Glomerular visceral epithelial cell (primary cell): Measurements from ENCODE around the gene SEC62.
A peak's percentile ranks its signal among the peaks of the same experiment; 100 is the strongest.

Experiments used
- DNase-seq: peaks from one replicate; pipeline ENCODE4 v3.0.0-alpha.2; 2016; ENCODE audit errors: extremely low spot score

Gene SEC62

GRCh38 chr3:170016057-170016456 is 49.5 kb downstream of the SEC62 start:
- DNase-seq, result no peak

GRCh38 chr3:170019306-170019705 is 52.7 kb downstream of the SEC62 start:
- DNase-seq, result peak; percentile 2

DNA sequence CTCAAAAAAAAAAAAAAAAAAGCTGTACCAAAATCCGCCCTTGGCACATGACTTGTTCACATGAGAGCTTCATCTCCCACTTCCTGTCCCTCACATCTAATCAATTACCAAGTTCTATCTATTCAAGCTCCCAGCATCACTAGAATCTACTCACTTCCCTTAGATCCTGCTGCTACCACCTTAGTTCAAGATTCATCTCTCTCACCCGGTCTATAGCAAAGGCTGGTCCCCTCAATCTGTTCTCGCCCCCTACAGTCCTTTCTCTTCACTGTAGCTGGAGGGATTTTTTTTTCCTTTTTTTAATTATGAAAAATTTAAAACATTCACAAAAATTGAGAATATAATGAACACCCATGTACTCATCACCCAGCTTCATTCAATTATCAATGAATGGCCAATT is 54.5 kb downstream of the SEC62 start:
- no peak for DNase-seq

DNA sequence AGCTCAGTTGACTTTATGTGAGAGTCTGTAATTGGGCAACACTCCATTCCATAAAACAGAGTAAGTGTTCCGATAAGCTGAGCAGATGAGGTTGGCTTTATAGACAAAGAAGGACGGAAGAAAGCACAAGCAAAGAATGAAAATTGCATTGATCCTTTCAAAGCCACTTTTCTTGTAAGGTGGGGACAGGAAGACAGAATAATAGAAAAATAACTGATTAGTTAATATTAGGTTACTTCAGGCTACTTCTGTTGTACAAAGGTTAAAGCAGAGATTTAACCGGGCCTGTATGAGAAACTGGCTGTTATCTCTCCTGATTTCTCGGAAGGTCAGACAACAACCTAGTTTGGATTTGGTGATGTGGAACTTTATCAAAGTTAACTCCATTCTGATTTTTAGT is 55.7 kb downstream of the SEC62 start:
- DNase-seq, result no peak

- DNase-seq, result no peak
Observed at GRCh38 chr3:170023165-170023564, 56.6 kb downstream of the SEC62 start.

- DNase-seq, result no peak
Observed at GRCh38 chr3:170024581-170024980, 58.0 kb downstream of the SEC62 start.

DNA sequence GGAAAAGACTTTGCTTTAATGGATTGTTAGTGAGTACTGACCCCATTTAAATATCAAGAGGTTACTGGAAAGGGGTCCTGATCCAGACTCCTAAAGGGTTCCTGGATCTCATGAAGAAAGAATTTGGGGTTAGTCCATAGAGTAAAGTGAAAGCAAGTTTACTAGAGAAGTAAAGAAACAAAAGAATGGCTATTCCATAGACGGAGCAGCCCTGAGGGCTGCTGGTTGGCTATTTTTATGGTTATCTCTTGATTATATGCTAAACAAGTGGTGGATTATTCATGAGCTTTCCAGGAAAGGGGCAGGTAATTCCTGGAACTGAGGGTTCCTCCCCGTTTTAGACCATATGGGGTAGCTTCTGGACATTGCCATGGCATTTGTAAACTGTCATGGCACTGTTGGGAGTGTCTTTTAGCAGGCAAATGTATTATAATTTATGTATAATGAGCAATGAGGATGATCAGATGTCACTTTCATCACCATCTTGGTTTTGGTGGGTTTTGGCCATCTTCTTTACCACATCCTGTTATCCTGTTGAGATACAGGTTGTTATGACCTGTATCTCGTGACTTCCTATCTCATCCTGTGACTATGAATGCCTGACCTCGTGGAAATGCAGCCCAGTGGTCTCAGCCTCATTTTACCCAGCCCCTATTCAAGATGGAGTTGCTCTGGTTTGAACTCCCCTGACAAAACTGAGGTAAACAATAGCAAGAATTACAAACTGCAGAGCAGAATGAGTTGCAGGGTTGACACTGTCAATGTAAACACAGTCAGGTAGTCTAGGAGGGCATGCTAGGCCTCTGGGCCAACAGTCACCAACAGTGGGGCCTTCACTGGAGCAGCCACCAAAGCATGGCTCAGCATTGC is 60.9 kb downstream of the SEC62 start:
- DNase-seq, result no peak

- DNase-seq, result no peak
Observed at GRCh38 chr3:170033489-170033888, 66.9 kb downstream of the SEC62 start.

- peak; percentile 72 for DNase-seq
Observed at GRCh38 chr3:170037463-170038433, 71.1 kb downstream of the SEC62 start, which contains the start of gene GPR160. TSS of gene GPR160 (plus strand) at chr3:170037995. CDS start at chr3:170083973, 45,978 bp downstream.

- peak; percentile 15 for DNase-seq
Observed at GRCh38 chr3:170038434-170039110, 72.0 kb downstream of the SEC62 start.

DNA sequence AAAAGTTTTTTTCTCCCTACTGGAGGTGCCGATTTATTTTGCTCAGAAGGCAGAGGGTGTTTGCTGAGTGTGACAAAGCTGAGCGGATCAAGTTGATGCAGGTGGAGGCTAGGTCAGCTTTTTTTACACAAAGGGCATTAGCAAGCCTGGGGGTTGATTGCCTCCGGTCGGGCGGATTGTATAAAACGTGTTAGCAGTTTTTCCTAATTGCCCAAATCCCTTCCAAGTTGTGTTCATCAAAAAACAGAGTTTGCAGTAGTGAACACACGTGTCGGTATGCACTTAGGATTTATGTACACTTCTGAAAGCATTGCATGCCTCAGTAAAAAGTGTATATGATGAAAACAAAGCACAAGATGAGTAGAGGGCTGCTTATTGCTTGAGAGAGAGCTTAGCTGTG is 73.8 kb downstream of the SEC62 start:
- DNase-seq, result no peak

DNA sequence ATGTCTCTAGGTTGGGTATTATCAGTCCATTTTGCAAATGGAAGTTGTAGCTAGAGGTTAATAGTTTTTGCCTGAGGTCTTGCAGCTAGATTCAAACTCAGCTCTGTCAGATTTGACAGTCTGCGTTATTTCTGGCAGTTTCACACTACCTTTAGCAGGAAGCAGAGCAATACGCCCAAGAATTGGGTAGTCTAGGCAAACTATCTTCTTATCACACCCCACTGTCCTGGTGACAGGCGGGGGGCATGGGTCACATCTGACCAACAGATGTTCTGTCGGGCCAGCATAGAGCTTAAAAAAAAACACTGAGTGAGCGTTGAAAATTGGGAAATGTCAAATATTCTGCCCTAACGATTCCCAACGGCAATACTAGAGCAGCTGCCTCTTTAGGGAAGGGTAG is 76.9 kb downstream of the SEC62 start:
- DNase-seq, result no peak

- no peak for DNase-seq
Observed at GRCh38 chr3:170044271-170044670, 77.7 kb downstream of the SEC62 start.

- DNase-seq, result no peak
Observed at GRCh38 chr3:170044795-170045244, 78.2 kb downstream of the SEC62 start.

- DNase-seq, result no peak
Observed at GRCh38 chr3:170046269-170047132, 79.9 kb downstream of the SEC62 start.

DNA sequence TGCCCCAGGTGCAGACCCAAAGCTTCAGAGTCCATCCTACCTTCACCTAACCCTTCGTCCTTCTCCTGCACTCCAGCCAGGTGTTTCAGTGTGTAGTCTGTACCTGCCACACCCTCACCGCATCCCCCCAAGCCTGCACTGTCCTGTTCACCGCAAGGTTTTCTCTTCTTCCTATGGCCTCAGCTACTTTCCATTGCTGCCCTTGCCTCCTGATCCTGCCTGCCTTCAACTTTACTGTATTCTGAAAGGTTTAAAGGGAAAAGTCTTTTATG is 80.5 kb downstream of the SEC62 start:
- no peak for DNase-seq
